ENCODE data around the gene ZNF652. TPM values are rescaled to one million over a fixed set of nuclear protein-coding genes. Genes with fewer than 3 reads are reported as not detected.

Gene ZNF652
- total and polyA plus RNA-seq, 8 donors: 27.8 to 46.8 (median 30.8) TPM

DNA sequence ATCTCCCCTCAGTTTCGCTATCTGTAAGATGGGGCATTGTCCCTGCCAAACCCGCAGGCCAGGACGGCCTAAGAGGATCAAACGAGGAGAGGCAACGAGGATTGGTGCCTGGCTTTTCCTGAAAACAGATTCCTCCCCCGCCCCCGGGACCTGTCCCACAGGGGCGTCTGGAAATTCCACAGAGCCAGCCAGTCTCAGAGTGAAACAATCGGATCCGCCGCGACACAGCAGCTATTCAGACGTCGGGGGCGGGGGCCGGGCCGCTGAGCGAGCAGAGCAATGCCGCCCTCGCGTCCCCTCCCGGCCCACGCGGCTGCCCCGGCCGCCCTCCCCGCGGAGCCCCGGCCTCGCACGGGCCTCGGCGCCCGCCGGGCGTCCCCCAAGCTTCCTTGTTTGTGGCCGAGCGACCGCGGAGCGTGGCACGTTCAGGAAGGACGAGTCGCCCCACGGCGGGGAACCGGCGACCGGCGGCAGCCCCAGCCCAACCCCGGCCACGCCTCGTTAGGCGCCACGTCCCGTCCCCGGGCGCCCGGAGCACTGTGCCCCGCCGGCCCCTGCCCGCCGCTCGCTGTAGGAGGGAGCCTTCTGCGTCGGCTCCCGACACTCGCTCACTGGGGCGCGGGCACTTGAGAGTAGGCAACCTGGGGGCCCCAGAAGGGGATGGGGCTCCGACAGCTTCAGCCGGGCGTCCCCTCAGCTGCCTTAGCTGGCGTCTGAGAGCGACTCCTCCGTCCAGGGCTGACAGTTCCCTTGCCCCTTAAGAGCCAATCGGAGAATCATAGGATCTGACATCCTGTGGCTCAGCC, 101.8 kb downstream of the ZNF652 start:
- DNase-seq: peak; percentile 14 to 95 (median 56)
- peaks cover 0 to 17% of the 10 kb centered on the region in 2 donors for H3K4me1 ChIP-seq
- H3K27ac ChIP-seq: peak overlapping the region; percentile 83 to 94
- H3K4me3 ChIP-seq: peak overlapping the region; percentile 31 to 53
- peak; percentile 90 for ATAC-seq
- intact Hi-C loops (cut with DNase I): no loop called here
- H3K9me3 ChIP-seq: no peaks in the 10 kb centered on the region
- TF ChIP-seq, protein P1, sequence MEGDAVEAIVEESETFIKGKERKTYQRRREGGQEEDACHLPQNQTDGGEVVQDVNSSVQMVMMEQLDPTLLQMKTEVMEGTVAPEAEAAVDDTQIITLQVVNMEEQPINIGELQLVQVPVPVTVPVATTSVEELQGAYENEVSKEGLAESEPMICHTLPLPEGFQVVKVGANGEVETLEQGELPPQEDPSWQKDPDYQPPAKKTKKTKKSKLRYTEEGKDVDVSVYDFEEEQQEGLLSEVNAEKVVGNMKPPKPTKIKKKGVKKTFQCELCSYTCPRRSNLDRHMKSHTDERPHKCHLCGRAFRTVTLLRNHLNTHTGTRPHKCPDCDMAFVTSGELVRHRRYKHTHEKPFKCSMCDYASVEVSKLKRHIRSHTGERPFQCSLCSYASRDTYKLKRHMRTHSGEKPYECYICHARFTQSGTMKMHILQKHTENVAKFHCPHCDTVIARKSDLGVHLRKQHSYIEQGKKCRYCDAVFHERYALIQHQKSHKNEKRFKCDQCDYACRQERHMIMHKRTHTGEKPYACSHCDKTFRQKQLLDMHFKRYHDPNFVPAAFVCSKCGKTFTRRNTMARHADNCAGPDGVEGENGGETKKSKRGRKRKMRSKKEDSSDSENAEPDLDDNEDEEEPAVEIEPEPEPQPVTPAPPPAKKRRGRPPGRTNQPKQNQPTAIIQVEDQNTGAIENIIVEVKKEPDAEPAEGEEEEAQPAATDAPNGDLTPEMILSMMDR (IDR thresholded peaks at IDR 0.05): no peak
- no peaks in the 10 kb centered on the region for H3K36me3 ChIP-seq
- no peaks in the 10 kb centered on the region for H3K27me3 ChIP-seq

DNA sequence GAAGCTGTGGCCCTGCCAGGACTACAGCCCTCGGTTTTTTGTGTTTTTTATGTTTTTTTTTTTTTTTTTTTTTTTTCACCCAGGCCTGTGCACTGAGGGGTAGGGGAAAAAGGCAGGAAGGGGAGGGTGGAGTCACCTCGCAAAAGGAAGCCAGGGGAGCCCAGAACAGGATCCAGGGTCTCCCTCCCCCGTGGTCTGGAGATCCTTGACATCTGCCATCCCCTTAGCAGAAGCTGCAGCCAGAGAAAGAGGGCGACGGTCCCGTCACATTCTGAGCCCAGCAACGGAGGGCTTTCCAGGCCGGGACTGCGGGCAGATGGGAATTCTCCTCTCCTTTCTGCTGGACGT, 102.4 kb downstream of the ZNF652 start:
- H3K27me3 ChIP-seq: no peaks in the 10 kb centered on the region
- H3K9me3 ChIP-seq: no peaks in the 10 kb centered on the region
- H3K27ac ChIP-seq: peak overlapping the region; percentile 83 to 94
- intact Hi-C loops (cut with DNase I): no loop called here
- H3K36me3 ChIP-seq: no peaks in the 10 kb centered on the region
- TF ChIP-seq, protein P1 (IDR thresholded peaks at IDR 0.05): no peak
- peaks cover 0 to 21% of the 10 kb centered on the region in 2 donors for H3K4me1 ChIP-seq
- ATAC-seq (no peak), DNase-seq (no peak)
- H3K4me3 ChIP-seq: peak overlapping the region; percentile 31 to 53

DNA sequence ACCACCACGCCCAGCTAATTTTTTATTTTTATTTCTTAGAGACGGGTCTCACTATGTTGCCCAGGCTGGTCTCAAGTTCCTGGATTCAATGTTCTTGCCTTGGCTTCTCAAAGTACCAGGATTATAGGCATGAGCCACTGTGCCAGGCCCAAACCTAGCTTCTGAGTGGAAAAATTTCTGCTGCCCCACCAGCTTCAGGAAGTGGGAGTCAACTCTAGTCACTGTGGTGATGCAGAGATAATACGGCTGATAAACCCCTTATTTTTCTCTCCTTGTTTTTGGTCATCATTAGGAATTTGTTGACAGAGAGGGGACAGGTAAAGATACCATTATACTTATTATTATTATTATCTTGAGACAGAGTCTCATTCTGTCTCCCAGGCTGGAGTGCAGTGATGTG, 103.7 kb downstream of the ZNF652 start:
- Histone ChIP-seq H3K36me3 (no peaks in the 10 kb centered on the region), H3K27ac (no peak overlapping the region), H3K4me3 (no peak overlapping the region), H3K27me3 (no peaks in the 10 kb centered on the region), H3K4me1 (peaks cover 0 to 21% of the 10 kb centered on the region in 2 donors), H3K9me3 (no peaks in the 10 kb centered on the region)
- DNase-seq (peak in 1 of 4 donors; percentile 1), ATAC-seq (no peak)
- TF ChIP-seq, protein P1 (IDR thresholded peaks at IDR 0.05): no peak
- intact Hi-C loops (cut with DNase I): no loop called here

DNA sequence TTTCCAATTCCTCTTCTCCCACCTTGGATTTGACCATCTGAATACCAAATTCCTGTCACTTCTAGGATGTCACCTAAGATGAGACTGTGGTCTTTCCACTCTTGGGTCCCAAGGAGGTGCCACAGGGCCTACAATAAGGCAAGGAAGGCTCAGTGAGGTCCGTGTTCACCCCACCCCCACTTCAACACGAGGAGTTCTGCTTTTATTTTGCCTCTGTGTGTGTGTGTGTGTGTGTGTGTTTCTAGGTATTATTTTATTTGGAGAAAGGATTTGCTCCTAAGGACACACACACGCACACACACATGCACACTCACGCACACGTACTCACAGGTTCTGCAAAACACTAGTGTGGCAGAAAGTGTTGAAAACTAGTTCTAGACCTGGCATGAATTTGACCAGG, 106.9 kb downstream of the ZNF652 start:
- peak in 1 of 4 donors; percentile 10 for DNase-seq
- Histone ChIP-seq H3K4me3 (no peak overlapping the region), H3K36me3 (no peaks in the 10 kb centered on the region), H3K27ac (no peak overlapping the region), H3K9me3 (no peaks in the 10 kb centered on the region), H3K27me3 (no peaks in the 10 kb centered on the region), H3K4me1 (peaks cover 0 to 34% of the 10 kb centered on the region in 2 donors)
- intact Hi-C loops (cut with DNase I): no loop called here
- no peak for ATAC-seq
- TF ChIP-seq, protein P1 (IDR thresholded peaks at IDR 0.05): no peak

DNA sequence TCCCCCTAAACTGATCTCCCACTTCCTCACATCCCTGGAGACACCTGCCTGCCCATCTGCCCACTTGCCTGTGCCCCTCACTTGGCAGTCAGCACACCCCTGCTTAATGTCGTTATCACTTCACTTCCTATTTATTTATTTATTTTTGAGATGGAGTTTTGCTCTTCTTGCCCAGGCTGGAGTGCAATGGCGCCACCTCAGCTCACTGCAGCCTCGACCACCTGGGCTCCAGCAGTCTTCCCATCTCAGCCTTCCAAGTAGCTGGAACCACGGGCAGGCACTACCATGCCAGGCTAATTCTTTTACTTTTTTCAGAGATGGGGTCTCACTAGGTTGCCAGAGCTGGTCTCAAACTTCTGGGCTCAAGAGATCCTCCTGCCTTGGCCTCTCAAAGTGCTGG, 108.0 kb downstream of the ZNF652 start:
- TF ChIP-seq, protein P1 (IDR thresholded peaks at IDR 0.05): no peak
- no peak overlapping the region for H3K27ac ChIP-seq
- H3K36me3 ChIP-seq: no peaks in the 10 kb centered on the region
- peaks cover 0 to 8% of the 10 kb centered on the region in 2 donors for H3K27me3 ChIP-seq
- DNase-seq: peak in 1 of 4 donors; percentile 35
- H3K4me3 ChIP-seq: no peak overlapping the region
- H3K4me1 ChIP-seq: peaks cover 0 to 26% of the 10 kb centered on the region in 2 donors
- intact Hi-C loops (cut with DNase I): no loop called here
- no peak for ATAC-seq
- no peaks in the 10 kb centered on the region for H3K9me3 ChIP-seq

Measured in left lung (tissue), 10 donors.